Activated naive CD8-positive, alpha-beta T cell treated with anti-CD3 and anti-CD28 coated beads, Interleukin-2, amount 50 U/mL, for 24 hours (primary cell): ENCODE measurements around the gene ARHGEF40.

Source experiments
- ATAC-seq: fragments of 150-1000 bp; cut with Tn5 transposase; one replicate; pipeline ENCODE4 v1.10.0; 2021
- DNase-seq: peaks from one replicate; pipeline ENCODE4 v3.0.0; 2021
- H3K27ac Mint-ChIP-seq: one replicate; pipeline ENCODE4 v1.8.0; 2021; ENCODE audit warnings: mild to moderate bottlenecking, mixed read lengths
- H3K27me3 Mint-ChIP-seq: one replicate; pipeline ENCODE4 v1.8.0; 2021; ENCODE audit warnings: mixed read lengths
- H3K36me3 Mint-ChIP-seq: one replicate; pipeline ENCODE4 v1.8.0; 2021; ENCODE audit warnings: low read depth, mixed read lengths
- H3K4me1 Mint-ChIP-seq: one replicate; pipeline ENCODE4 v1.8.0; 2021; ENCODE audit warnings: mixed read lengths
- H3K4me3 Mint-ChIP-seq: one replicate; pipeline ENCODE4 v1.8.0; 2021; ENCODE audit warnings: mild to moderate bottlenecking, moderate library complexity, mixed read lengths
- H3K9me3 Mint-ChIP-seq: one replicate; pipeline ENCODE4 v1.8.0; 2021; ENCODE audit warnings: mixed read lengths

Gene ARHGEF40

DNA sequence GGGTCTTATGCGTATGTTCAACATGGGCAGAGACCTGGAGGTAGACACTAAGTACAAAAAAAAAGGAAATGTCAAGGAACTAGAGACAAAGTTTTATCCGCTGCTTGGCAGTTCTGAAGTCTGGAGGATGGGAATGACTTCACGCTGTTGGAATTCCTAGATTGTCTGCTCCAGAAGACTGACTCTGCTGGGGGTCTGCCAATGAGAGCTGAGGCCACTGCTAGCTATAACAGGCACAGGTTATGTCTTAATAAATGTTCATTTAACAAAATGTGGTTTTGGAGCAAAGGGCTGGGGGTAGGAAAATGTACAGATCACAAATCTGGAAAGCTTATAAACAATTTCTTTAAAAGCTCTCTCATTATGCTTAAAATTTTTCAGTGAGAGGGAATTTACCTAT, 6.6 kb upstream of the ARHGEF40 start:
- H3K27ac Mint-ChIP-seq: no peak overlapping the region
- DNase-seq (no peak), ATAC-seq (no peak)
- no peaks in the 10 kb centered on the region for H3K9me3 Mint-ChIP-seq
- H3K4me1 Mint-ChIP-seq: peaks cover under 1% of the 10 kb centered on the region
- H3K27me3 Mint-ChIP-seq: peaks cover 44% of the 10 kb centered on the region
- H3K4me3 Mint-ChIP-seq: no peak overlapping the region
- no peaks in the 10 kb centered on the region for H3K36me3 Mint-ChIP-seq

DNA sequence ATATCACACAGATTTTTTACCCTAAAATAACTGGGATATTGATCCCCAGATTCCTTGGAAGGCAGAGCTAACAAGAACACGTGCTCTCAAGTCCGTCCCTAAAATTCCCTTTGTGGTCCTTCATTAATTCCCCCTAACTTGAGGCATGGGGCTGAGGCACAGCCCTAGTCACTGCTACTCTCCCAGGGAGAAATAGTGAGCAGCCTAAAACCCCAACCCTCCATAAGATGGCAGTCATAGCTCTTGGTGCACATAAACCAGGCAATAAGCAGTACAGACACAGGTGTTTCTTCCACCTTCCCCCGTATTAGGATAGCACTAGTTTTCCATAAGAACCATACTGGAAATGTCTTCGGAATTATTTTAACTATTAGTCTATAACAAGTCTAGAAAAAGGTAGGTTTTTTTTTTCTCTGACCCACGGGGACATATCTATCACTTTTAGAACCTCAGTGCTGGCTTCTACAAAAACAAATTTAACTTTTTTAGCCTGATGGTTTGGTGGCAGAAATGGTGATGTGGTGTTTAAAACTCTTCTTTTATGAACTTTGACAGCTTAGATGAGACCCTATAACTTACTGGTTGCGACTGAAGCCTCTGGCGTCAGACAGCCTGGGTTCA, 3.1 kb upstream of the ARHGEF40 start:
- H3K27me3 Mint-ChIP-seq: peaks cover 67% of the 10 kb centered on the region
- ATAC-seq (no peak), DNase-seq (no peak)
- no peak overlapping the region for H3K27ac Mint-ChIP-seq
- peaks cover 28% of the 10 kb centered on the region for H3K4me1 Mint-ChIP-seq
- H3K4me3 Mint-ChIP-seq: no peak overlapping the region
- H3K9me3 Mint-ChIP-seq: no peaks in the 10 kb centered on the region
- H3K36me3 Mint-ChIP-seq: no peaks in the 10 kb centered on the region

DNA sequence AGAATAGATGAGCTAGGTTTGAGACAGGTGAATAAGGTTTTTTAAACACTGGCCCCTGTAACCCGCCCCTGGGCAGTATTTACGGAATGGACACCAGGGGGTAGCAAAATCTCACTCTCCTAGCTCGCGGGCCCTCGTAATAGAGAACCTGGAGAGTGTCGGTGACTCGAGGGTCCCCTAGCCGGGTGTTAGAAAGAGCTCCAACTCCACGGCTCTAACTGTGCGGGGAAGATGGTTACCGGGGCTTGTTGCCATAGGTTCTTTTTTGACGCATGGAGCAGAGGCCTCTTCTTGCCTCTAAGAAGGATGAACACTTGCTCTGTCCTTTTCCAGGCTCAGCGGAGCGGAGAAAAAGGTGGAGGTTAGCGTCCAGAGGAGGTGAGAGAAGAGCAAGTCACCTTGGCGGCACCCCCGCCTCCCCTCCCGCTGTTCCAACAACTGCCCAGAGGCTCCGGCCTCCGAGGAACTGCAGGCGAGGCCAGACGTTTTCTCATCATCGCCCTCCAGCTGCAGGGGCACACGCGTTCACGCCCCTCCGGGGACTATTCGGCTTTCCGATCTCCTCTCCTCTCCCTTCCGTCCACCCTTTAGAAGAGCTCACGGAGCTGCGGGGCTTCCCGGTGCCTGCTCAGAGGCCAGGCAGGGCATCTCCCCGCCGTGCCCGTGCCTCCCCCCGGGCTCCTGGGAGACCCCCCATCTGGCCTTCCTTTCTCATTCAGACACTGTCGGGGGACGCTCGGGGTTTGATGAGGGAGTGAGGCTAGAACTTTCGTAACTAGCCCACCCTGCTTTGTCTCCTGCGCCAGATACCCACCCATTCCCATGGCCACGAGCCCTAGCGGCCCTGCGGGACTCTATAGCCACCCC, 1.4 kb upstream of the ARHGEF40 start:
- Mint-ChIP-seq H3K4me1 (peaks cover 34% of the 10 kb centered on the region), H3K27ac (no peak overlapping the region), H3K27me3 (peaks cover 67% of the 10 kb centered on the region), H3K36me3 (no peaks in the 10 kb centered on the region), H3K9me3 (no peaks in the 10 kb centered on the region), H3K4me3 (peak overlapping the region; percentile 71)
- ATAC-seq (peak; percentile 63), DNase-seq (peak; percentile 53)

DNA sequence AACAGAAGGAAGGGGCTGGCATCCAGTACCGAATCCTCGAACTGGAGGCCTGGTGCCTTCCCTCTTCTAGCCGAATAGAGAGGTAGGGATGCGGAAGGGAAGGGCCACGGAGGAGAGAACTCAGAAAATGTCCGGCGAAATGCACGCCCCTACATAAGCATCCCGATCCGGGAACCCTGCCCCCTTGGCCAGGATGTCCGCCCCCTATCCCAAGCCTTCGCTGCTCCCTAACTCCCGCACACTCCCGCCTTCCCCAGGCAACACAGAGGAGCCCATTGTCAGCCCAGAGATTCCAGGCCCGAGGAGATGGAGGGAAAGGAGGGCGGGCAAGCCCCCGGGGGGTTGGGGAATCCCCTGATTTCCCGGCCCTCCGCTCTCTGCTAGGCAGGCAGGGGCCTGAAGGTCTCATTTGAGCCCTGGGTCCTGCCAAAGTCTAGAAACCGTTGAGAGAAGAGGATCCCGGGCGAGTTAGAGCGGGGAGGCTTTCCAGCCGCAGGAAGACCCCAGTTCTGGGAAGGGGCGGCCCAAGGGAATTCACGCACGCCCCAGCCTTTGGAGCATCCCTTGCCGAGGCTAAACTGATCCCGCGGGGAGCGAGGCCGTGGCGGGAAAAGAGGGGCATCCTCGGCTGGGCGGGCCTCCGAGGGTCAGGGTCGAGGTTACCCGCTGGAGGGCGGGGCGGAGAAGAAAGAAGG, 569 bp upstream of the ARHGEF40 start:
- ATAC-seq (no peak), DNase-seq (no peak)
- peaks cover 67% of the 10 kb centered on the region for H3K27me3 Mint-ChIP-seq
- H3K36me3 Mint-ChIP-seq: no peaks in the 10 kb centered on the region
- H3K27ac Mint-ChIP-seq: no peak overlapping the region
- no peaks in the 10 kb centered on the region for H3K9me3 Mint-ChIP-seq
- peak overlapping the region; percentile 71 for H3K4me3 Mint-ChIP-seq
- peaks cover 34% of the 10 kb centered on the region for H3K4me1 Mint-ChIP-seq

DNA sequence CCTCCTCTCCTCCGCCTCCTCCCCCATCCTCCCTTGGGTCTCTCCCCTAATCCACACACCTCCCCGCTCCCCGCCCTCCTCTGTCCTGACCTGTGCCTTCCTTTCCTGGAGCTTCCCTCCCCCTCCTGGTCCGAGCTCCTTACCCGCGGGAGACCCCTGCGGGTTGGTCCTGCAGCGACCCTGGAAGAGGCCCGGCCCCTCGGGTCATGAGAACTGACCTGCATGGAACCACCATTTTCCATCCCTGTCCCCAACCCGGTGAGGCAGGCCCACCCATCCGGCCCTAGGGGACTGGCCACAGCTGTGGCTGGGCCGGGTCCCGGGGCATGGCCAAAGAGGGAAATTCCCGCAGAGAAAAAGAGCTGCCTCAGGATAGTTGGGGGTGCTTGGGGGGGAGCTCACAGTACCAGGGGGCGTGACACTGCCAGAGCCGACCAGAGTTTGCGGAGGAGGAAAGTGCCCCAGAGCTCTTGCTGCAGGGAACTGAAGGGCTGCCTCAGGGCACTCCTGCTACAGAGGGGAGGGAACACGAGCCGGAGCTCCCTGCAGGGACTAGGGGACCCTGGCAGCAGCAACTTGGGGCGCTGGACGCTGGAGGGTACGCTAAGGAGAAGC, 613 bp downstream of the ARHGEF40 start:
- no peak overlapping the region for H3K27ac Mint-ChIP-seq
- ATAC-seq: peak; percentile 8
- peak overlapping the region; percentile 75 for H3K4me3 Mint-ChIP-seq
- H3K27me3 Mint-ChIP-seq: peaks cover 58% of the 10 kb centered on the region
- no peaks in the 10 kb centered on the region for H3K9me3 Mint-ChIP-seq
- H3K36me3 Mint-ChIP-seq: no peaks in the 10 kb centered on the region
- DNase-seq: no peak
- peaks cover 34% of the 10 kb centered on the region for H3K4me1 Mint-ChIP-seq

DNA sequence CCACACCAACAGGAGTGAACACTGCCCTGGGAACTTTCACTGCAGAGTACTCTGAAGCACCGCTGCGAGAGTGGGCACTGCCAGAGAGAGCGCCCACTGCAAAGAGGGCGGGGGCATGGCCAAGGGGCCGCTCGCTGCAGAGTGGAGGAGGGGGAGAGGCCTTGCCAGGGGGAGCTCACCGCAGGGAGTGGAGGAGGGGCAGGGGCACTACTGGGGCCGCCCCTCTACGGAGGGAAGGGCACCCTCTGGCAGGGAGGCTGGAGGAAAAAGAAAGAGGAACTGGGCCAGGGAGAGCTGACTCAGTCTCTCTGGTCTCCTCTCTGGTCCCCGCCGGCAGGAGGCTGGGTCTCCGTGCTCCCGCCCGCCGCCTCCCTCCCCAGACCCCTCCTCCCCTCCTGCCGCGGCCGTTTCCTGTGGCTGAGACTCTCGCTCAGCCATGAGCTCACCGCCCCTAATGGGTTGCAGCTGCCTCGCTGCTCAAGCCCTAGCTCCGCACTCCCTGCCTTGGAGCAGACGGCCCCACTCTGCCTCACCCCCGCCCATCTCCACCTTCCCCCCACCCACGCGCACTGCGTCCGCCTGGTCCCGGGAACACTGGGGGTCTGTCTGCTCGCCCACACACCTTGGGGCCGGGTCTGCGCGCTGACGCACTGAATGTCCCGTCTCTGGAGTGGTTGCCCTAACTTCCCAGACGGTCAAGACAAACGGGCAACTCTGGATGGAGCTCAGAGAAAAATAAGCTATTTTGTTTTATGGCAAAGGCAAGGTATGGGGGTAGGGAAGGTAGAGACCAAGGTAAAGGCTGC, 1.3 kb downstream of the ARHGEF40 start:
- DNase-seq: peak; percentile 73
- ATAC-seq: peak; percentile 64
- H3K27ac Mint-ChIP-seq: no peak overlapping the region
- H3K4me1 Mint-ChIP-seq: peaks cover 34% of the 10 kb centered on the region
- no peaks in the 10 kb centered on the region for H3K9me3 Mint-ChIP-seq
- no peaks in the 10 kb centered on the region for H3K36me3 Mint-ChIP-seq
- peak overlapping the region; percentile 75 for H3K4me3 Mint-ChIP-seq
- H3K27me3 Mint-ChIP-seq: peaks cover 53% of the 10 kb centered on the region

DNA sequence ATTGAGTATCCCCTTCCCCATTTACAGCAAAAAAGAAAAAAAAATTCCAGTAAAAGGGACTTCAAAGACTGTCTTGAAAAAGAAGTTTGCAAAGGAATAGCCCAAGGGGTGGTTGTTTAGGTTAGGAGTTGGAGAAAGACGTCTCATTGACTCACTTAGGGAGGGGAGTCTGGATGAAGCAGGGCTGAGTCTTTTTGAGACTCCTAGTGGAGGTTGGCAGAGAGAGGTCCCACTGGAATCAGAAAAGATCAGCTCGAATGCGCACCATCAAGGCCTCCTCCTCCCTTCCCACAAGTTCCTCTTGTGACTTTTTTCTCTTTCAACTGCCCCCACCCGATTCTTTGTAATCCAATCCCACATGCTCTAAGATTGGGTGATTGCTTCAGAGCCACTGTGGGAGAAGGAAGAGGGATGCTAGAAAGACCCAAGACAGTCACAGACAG, 1.9 kb downstream of the ARHGEF40 start:
- DNase-seq (no peak), ATAC-seq (no peak)
- Mint-ChIP-seq H3K36me3 (no peaks in the 10 kb centered on the region), H3K4me3 (peak overlapping the region; percentile 75), H3K27ac (no peak overlapping the region), H3K27me3 (peaks cover 48% of the 10 kb centered on the region), H3K9me3 (no peaks in the 10 kb centered on the region), H3K4me1 (peaks cover 34% of the 10 kb centered on the region)

DNA sequence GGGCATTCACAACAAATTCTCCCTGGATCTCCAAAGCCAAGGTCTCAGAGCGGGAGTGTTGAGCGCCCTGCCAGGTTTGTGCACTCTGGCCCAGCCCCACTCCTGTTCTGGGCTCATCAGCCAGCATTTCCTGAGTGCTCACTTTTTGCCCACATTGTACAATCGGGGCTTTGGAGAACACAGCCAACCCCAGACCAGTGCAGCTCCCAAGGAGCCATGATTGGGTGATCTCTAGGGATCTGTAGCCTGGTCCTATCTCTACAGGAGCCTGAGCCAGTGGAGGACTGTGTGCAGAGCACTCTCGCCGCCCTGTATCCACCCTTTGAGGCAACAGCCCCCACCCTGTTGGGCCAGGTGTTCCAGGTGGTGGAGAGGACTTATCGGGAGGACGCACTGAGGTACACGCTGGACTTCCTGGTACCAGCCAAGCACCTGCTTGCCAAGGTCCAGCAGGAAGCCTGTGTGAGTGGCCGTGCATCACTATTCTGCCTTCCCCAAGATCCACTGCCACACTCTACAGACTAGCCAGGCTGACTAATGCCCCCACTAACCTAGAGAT, 2.8 kb downstream of the ARHGEF40 start:
- no peak for DNase-seq
- no peaks in the 10 kb centered on the region for H3K36me3 Mint-ChIP-seq
- ATAC-seq: no peak
- no peaks in the 10 kb centered on the region for H3K9me3 Mint-ChIP-seq
- no peak overlapping the region for H3K4me3 Mint-ChIP-seq
- H3K4me1 Mint-ChIP-seq: peaks cover 34% of the 10 kb centered on the region
- H3K27ac Mint-ChIP-seq: no peak overlapping the region
- peaks cover 42% of the 10 kb centered on the region for H3K27me3 Mint-ChIP-seq

DNA sequence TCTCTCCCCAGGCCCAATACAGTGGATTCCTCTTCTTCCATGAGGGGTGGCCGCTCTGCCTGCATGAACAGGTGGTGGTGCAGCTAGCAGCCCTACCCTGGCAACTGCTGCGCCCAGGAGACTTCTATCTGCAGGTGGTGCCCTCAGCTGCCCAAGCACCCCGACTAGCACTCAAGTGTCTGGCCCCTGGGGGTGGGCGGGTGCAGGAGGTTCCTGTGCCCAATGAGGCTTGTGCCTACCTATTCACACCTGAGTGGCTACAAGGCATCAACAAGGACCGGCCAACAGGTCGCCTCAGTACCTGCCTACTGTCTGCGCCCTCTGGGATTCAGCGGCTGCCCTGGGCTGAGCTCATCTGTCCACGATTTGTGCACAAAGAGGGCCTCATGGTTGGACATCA, 3.8 kb downstream of the ARHGEF40 start:
- DNase-seq: no peak
- H3K4me1 Mint-ChIP-seq: peaks cover 30% of the 10 kb centered on the region

DNA sequence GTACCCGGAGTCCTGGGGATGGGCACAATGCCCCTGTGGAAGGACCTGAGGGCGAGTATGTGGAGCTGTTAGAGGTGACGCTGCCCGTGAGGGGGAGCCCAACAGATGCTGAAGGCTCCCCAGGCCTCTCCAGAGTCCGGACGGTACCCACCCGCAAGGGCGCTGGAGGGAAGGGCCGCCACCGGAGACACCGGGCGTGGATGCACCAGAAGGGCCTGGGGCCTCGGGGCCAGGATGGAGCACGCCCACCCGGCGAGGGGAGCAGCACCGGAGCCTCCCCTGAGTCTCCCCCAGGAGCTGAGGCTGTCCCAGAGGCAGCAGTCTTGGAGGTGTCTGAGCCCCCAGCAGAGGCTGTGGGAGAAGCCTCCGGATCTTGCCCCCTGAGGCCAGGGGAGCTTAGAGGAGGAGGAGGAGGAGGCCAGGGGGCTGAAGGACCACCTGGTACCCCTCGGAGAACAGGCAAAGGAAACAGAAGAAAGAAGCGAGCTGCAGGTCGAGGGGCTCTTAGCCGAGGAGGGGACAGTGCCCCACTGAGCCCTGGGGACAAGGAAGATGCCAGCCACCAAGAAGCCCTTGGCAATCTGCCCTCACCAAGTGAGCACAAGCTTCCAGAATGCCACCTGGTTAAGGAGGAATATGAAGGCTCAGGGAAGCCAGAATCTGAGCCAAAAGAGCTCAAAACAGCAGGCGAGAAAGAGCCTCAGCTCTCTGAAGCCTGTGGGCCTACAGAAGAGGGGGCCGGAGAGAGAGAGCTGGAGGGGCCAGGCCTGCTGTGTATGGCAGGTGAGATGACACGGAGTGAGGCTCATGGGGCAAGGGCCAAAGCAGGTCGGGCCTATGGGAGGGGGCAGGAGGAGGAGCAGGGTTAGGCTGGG, 4.5 kb downstream of the ARHGEF40 start:
- Mint-ChIP-seq H3K27me3 (peaks cover 27% of the 10 kb centered on the region), H3K4me3 (no peak overlapping the region), H3K4me1 (peaks cover 23% of the 10 kb centered on the region), H3K9me3 (no peaks in the 10 kb centered on the region), H3K27ac (no peak overlapping the region), H3K36me3 (no peaks in the 10 kb centered on the region)
- ATAC-seq (no peak), DNase-seq (no peak)

More for the DNA sequence above, 3.8 kb downstream of the ARHGEF40 start:
- Mint-ChIP-seq H3K9me3 (no peaks in the 10 kb centered on the region), H3K27me3 (peaks cover 34% of the 10 kb centered on the region), H3K4me3 (no peak overlapping the region), H3K36me3 (no peaks in the 10 kb centered on the region), H3K27ac (no peak overlapping the region)
- no peak for ATAC-seq

DNA sequence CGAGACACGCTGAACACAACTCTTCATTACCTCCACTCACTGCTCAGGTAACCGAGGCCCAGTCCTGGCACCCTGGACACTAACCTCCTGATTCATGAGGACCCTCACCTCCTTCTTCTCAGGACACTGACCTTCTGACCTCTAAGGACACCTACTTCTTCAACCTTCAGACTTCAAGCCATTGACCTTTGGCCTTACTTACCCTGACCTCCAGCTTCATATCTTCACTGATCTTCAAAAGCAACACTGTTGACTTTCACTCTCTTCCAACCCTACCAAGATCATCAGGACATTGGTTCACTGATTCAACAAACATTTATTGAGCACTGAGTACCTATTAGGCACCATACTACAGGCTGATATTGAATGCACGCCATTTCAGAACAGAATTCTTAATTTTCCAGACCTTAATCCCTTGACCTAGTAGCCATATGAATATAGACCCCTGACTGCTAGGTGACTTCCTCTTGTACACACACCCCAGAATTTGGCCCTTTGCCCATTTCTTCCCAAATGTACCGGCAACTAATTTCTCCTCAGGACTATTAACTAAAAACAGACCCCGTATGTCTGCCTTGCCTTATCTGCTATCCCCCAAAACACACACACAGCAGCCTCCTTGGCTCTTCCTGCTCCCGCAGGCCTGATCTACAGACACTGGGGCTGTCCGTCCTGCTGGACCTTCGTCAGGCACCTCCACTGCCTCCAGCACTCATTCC, 5.8 kb downstream of the ARHGEF40 start:
- no peaks in the 10 kb centered on the region for H3K9me3 Mint-ChIP-seq

DNA sequence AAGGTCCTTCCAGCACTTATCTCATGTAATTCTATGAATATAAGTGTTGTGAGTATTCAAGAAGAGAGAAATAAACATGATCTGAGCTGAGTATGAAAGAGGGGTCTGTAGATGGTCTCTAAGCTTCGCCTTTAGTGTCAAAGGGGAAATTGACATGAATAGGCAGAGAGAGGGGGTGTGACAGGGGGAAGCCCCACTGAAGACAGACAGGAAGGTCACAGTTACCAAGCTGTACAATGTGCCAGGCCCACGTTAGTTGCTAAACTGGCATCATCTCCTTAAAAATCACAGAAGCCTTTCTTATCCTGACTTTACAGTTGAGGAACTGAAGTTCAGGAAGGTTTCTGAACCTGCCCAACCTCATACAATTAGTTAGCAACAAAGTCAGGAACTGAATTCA, 7.6 kb downstream of the ARHGEF40 start:
- Mint-ChIP-seq H3K4me1 (no peaks in the 10 kb centered on the region), H3K9me3 (no peaks in the 10 kb centered on the region), H3K4me3 (no peak overlapping the region), H3K36me3 (no peaks in the 10 kb centered on the region), H3K27ac (no peak overlapping the region), H3K27me3 (peaks cover 9% of the 10 kb centered on the region)
- peak; percentile 41 for ATAC-seq
- DNase-seq: no peak

More for the DNA sequence above, 5.8 kb downstream of the ARHGEF40 start:
- Mint-ChIP-seq H3K27ac (no peak overlapping the region), H3K27me3 (peaks cover 21% of the 10 kb centered on the region), H3K4me1 (peaks cover 16% of the 10 kb centered on the region), H3K36me3 (no peaks in the 10 kb centered on the region), H3K4me3 (no peak overlapping the region)
- DNase-seq (no peak), ATAC-seq (no peak)
